ENCODE measurements around the gene RAB8B.

DNA sequence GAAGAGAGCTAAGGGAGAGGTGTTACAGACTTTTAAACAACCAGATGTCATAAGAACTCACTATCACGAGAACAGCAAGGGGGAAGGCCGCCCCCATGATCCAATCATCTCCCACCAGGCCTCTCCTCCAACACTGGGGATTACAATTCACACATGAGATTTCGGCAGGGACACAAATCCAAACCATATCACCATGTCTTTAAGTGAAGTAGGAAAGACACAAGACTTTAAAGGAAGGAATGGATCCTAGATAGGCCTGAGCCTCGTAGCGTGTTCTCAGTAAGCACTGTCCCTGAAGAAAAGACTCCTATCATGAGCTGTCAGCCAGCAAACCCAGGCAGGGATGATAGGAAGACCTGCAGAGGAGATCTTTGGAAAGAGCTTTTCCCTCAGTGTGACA is 17.0 kb upstream of the RAB8B start:
- TF ChIP-seq, protein P1, sequence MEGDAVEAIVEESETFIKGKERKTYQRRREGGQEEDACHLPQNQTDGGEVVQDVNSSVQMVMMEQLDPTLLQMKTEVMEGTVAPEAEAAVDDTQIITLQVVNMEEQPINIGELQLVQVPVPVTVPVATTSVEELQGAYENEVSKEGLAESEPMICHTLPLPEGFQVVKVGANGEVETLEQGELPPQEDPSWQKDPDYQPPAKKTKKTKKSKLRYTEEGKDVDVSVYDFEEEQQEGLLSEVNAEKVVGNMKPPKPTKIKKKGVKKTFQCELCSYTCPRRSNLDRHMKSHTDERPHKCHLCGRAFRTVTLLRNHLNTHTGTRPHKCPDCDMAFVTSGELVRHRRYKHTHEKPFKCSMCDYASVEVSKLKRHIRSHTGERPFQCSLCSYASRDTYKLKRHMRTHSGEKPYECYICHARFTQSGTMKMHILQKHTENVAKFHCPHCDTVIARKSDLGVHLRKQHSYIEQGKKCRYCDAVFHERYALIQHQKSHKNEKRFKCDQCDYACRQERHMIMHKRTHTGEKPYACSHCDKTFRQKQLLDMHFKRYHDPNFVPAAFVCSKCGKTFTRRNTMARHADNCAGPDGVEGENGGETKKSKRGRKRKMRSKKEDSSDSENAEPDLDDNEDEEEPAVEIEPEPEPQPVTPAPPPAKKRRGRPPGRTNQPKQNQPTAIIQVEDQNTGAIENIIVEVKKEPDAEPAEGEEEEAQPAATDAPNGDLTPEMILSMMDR (IDR thresholded peaks at IDR 0.05) = no peak
- TF ChIP-seq POLR2A (IDR thresholded peaks at IDR 0.05) (no peak), POLR2AphosphoS5 (IDR thresholded peaks at IDR 0.05) (no peak)

All from suprapubic skin (tissue), 4 donors.